Colonic mucosa (tissue), 4 donors: ENCODE results near the gene DEDD2. TPM values are rescaled to one million over a fixed set of nuclear protein-coding genes. Genes with fewer than 3 reads are reported as not detected.
A peak's percentile ranks its signal among the peaks of the same experiment; 100 is the strongest.

Experiments used
- DNase-seq: peaks from one replicate; pipeline ENCODE4 v3.0.0-alpha.2; 2020
- H3K27ac ChIP-seq: fragments of 200-600 bp; one replicate; pipeline ENCODE4 v1.8.0; 2021
- H3K27me3 ChIP-seq: fragments of 200-600 bp; one replicate; pipeline ENCODE4 v1.8.0; 2021
- H3K36me3 ChIP-seq: fragments of 200-600 bp; one replicate; pipeline ENCODE4 v1.8.0; 2021
- H3K4me1 ChIP-seq: fragments of 200-600 bp; one replicate; pipeline ENCODE4 v1.8.0; 2021; ENCODE audit warnings: mild to moderate bottlenecking
- H3K4me3 ChIP-seq: fragments of 200-600 bp; one replicate; pipeline ENCODE4 v1.8.0; 2021
- H3K9ac ChIP-seq, 2 donors: one replicate each; pipeline ENCODE4 v1.7.0; 2013; ENCODE audit warnings: control low read depth in 2 of 2, low read depth in 2 of 2, low read length in 2 of 2
- H3K9me3 ChIP-seq: fragments of 200-600 bp; one replicate; pipeline ENCODE4 v1.8.0; 2021
- CTCF ChIP-seq: fragments of 200-600 bp; IDR thresholded peaks from one replicate; pipeline ENCODE4 v1.8.0; 2022; ENCODE audit warnings: antibody characterized with exemption, mild to moderate bottlenecking
- intact Hi-C: fragments of 100-400 bp; cut with DNase I; formaldehyde crosslinking; loops from one replicate; pipeline ENCODE4 v1.14.1; 2022
- total RNA-seq, 2 donors: library from RNA; stranded (reverse); fragmentation: NEBNext Ultra II Directional in 1 of 2; extraction: Animal tissue kit (Norgen Biotek cat#: 25700) in 1 of 2; gene quantifications; one replicate each; pipeline ENCODE4 v1.2.1, GENCODE V29; 2021
- donor health status: healthy.
- donor health status: DM: no; HTN: no; CAD: no.
- donor health status: DM: no; HTN: no; CAD: no.

DEDD2 gene
- total RNA-seq, 2 donors from 2014 or later, result 27.0 to 33.8 TPM

- H3K9ac ChIP-seq, result peak overlapping the region; percentile 65 to 99
- peak overlapping the region; percentile 86 for H3K4me3 ChIP-seq
- no peak for TF ChIP-seq CTCF
- peak overlapping the region; percentile 97 for H3K27ac ChIP-seq
- H3K36me3 ChIP-seq, result no peaks in the 10 kb centered on the region
- peaks cover 20% of the 10 kb centered on the region for H3K4me1 ChIP-seq
- H3K27me3 ChIP-seq, result no peaks in the 10 kb centered on the region
- H3K9me3 ChIP-seq, result no peaks in the 10 kb centered on the region
- peak; percentile 60 for DNase-seq
- intact Hi-C loops, result no loop called here
Measured at GRCh38 chr19:42216653-42217519, 591 bp downstream of the DEDD2 start.

DNA sequence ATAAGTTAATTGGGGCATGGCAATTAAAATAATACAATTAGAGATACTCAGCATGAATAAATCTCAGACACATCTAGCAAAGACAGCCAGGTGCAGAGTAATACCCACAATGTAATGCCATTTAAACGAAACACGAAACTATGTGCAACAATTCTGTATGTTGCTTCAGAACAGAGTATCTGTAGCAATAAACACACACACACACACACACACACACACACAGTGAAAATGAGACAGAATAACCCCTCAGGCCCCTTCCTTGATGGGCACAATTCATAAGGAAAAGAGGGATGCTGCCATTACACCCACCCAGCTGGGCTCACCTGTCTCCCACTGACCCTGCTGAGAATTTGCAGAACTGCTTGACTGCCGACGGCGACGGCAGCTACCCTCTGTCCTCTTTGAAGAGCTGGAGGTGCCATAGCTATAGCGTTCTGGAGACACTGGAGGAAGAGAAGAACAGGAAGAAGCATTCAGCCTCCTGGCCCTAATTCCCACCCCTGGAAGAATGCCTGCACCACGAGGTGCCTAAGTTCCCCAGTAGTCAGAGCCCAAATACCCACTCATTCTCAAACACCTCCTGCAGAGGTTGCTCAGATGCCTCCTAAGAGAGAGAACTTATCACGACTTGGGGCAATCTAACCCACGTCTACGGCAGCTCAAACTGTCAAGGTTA lies 2.5 kb downstream of the DEDD2 start:
- no peak for DNase-seq
- no peak for TF ChIP-seq CTCF
- no peak overlapping the region for H3K9ac ChIP-seq
- H3K27ac ChIP-seq, result no peak overlapping the region
- H3K9me3 ChIP-seq, result no peaks in the 10 kb centered on the region
- peak overlapping the region; percentile 86 for H3K4me3 ChIP-seq
- H3K4me1 ChIP-seq, result peaks cover 20% of the 10 kb centered on the region
- intact Hi-C loops, result no loop called here
- no peaks in the 10 kb centered on the region for H3K36me3 ChIP-seq
- H3K27me3 ChIP-seq, result no peaks in the 10 kb centered on the region

- Histone ChIP-seq H3K9ac (no peak overlapping the region), H3K27ac (no peak overlapping the region), H3K4me1 (peaks cover 8% of the 10 kb centered on the region), H3K9me3 (no peaks in the 10 kb centered on the region), H3K36me3 (peaks cover 17% of the 10 kb centered on the region), H3K27me3 (no peaks in the 10 kb centered on the region), H3K4me3 (no peak overlapping the region)
- DNase-seq, result no peak
- intact Hi-C loops, result no loop called here
- no peak for TF ChIP-seq CTCF
Measured at GRCh38 chr19:42212886-42213285, 4.6 kb downstream of the DEDD2 start.

DNA sequence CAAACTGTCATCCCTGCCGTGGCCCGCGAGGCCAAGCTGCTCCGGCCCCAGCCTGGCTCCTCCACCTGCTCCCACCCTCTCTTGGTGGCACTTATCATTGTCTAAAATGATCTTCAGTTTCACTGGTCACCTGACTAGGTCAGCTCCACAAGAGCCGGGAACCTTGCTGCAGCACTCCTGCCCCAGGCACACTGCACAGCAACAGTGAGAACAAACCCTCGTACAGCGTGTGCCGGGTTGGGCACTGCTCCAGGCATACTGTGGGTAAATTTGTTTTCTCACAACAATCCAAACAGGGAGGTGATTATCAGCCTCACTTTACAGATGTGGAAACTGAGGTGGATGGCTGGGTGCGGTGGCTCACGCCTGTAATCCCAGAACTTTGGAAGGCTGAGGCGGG lies 8.9 kb downstream of the DEDD2 start:
- no peak overlapping the region for H3K4me3 ChIP-seq
- H3K27ac ChIP-seq, result no peak overlapping the region
- intact Hi-C loops, result no loop called here
- no peaks in the 10 kb centered on the region for H3K9me3 ChIP-seq
- H3K27me3 ChIP-seq, result no peaks in the 10 kb centered on the region
- peaks cover 21% of the 10 kb centered on the region for H3K36me3 ChIP-seq
- no peak overlapping the region for H3K9ac ChIP-seq
- no peak for DNase-seq
- no peak for TF ChIP-seq CTCF
- no peaks in the 10 kb centered on the region for H3K4me1 ChIP-seq

DNA sequence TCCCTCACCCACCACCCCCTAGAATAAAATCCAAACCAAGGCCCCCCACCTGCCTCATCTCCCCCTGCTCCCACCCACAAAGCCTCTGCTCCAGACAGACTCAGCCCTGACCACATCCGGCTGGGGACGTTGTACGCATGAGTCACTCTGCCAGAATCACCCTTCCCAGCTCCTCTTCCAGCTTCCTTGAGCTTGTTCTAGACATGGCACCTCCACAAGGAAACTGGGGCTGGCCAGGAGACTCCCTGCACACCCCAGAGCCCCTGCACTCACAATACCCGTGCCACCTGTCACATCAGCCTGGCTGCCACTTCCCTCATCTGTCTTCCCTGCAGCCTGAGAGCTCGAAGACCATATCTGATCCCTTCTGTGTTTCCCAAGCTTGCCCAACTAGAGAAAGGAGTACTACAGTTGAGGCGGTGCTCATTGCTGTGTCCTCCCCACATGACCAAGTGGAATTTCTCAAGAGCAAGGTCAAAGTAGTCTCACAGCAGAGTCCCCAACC lies 9.7 kb downstream of the DEDD2 start:
- Histone ChIP-seq H3K9me3 (no peaks in the 10 kb centered on the region), H3K27ac (no peak overlapping the region), H3K4me3 (no peak overlapping the region), H3K36me3 (peaks cover 23% of the 10 kb centered on the region), H3K4me1 (no peaks in the 10 kb centered on the region), H3K27me3 (no peaks in the 10 kb centered on the region), H3K9ac (no peak overlapping the region)
- DNase-seq, result no peak
- TF ChIP-seq CTCF, result no peak
- intact Hi-C loops, result no loop called here
